Activated CD4-positive, CD25-positive, alpha-beta regulatory T cell treated with anti-CD3 and anti-CD28 coated beads, Interleukin-2, amount 50 U/mL, for 16 hours (primary cell): ENCODE measurements around the gene KRT16.
"Not testable (repeated sequence)": the region's sequence is repeated elsewhere in the genome, so short reads cannot be mapped to it uniquely, and the experiment has no call there.

ENCODE experiments used
- DNase-seq: peaks from one replicate; pipeline ENCODE4 v3.0.0-alpha.2; 2020; ENCODE audit warnings: low read depth, low spot score

Gene KRT16

DNA sequence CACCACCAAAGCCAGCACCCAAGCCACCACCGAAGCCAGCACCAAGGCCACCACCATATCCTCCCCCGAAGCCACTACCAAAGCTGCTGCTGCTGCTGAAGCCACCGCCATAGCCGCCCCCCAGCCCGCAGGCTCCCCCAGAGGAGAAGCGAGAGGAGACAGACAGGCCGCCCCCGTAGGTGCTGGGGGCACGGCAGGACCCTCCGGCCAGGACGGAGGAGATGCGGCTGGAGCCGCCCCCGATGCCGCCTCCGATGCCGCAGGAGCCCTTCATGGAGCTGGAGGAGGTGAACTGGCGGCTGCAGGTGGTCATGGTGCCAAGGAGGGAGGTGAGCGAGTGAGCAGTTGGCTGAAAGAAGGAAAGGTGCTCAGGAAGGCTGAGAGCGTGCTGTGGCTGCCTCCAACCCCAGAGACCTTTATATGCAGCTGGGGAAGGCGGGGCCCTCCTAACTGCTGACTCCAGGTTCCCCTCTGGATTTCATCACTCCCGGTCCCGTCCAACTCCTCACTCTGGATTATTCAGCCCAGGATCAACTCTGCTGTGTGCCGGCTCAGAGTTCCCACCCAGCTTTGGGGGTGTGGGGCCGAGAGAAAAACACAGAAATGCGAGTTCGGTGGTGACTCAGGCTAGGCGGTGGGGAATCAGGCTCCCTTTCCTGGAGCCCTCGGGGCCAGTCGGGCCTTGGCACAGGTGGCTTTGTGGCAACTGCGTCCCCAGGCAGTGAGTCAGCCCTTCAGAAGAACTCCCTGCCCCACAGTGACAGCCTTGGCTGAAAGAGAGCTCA is at the start of gene KRT16:
Gene KRT16, minus strand, starts transcription at position 392 of the 785 bp plus-strand sequence. Its CDS starts 79 bp downstream, at position 313.
- DNase-seq: not testable (repeated sequence)

DNA sequence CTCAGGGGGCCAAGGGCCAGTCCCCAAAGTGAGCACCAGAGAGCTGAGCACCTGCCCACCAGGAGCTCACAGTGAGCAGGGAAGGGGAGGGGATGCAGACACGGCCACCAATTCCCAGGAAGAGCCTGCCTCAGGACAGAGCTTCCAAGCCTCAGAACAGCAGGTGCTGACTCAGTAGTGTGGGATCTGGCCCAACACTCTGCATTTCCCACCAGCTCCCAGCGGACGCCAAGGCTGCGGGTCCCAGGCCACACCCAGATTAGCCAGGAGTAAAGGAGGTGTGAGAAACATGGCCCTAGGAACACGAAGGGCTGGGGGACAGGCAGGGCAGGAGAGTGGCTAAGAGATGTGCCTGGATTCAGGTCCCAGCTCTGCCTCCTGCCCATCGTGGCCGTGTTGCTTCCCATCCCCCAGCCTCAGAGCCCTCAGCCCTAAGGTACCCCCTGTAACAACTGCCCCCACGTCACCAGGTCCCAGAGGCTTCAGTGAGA is 47.7 kb upstream of the KRT16 start:
- no peak for DNase-seq

DNA sequence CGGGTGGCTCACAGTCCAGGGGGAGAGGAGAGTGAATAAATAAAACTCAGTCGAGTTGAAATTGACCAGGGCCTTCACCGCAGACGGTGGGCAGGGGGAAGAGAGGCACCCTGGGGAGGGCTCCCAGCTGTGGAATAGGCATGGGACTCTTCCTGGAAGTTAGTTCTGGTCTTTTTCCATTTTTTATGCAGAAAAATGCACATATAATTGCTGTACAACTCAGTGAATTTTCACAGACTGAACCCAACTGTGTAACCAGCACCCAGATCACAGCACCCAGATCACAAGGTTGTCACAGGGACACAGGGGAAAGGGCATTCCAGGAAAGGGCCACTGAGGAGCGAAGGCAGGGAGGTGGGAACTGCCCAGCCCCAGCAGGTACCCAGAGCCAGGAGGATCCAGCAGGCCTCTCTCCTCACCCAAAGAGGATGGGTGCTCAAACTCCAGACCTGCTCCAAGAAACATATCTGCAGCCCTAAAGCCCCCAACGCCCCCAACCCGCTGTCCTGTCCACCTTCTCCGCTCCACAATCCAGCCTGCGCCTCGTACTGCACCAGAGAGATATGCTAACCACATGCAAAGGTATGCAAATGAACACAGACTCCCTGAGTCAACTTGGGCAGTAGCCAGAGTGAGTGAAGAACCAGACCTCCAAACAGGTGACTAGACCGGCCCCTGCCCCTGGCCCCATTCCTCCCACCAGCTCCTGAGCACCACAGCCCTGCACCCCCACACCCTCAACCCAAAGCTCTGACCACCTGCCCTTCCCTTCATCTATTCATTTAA is 47.1 kb upstream of the KRT16 start:
- no peak for DNase-seq

DNA sequence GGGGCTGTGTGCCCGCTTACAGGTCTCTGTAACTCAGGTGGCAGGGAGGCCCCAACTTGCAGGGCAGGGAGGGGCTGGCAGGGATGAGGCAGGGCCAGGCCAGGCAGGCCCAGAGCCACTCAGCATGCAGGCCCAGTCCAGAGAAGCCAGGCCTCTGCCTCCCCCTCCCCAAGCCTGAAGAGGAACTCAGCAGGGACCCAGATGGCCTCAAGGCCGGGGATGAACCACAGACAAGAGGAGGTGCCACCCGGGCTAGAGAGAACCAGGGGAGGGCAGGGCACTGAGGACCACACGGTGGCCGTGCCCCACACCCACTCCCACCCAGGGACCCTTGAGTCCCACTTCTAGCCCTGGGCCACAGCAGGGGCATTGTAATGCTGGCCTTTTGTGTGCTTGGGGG is 46.3 kb upstream of the KRT16 start:
- DNase-seq: no peak

DNA sequence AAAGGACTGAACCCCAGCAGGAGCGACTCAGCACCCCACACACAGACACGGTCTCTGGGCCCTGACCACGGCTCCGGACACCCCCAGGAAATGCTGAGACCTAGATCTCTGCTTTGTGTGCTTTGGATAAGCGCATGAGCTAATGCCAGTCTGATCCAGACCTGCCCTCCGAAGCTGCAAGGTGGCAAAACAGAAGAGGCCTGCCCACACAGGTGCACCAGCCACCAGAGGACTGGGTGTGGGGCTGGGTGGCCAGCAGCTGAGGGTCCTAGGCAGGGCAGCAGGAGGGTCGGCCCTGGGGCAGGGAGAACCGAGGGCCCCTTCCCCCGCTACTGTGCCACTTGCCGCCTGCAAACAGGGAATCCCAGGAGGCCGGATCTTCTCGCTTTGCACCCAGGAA is 45.4 kb upstream of the KRT16 start:
- no peak for DNase-seq

DNA sequence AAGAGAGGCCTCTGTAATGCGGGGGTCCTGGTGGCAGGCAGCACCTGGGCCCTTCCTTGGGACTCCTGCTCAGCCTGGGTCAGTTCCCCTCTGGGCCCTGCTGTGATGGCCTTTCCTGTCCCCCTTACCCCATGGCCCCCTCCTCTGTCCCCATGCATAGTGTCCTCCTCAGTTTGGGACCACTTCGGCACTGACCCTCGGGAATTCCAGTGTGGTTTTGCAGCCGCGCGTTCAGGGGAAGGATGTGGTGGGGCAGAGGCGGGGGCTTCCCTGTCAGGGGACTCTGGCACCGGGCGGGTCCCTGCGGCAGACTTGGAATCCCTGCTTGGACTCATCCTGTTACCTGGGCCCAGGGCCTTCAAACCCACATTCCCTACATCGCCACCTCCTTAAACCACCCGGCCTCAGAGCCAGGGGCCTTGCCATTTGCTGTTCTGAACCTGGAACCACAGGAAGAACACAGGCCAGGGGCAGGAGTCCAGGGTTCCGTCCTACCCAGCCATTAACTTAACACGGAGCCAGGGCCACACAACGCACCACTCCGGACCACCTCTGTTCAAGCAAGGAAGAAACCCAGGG is 44.7 kb upstream of the KRT16 start:
- no peak for DNase-seq

DNA sequence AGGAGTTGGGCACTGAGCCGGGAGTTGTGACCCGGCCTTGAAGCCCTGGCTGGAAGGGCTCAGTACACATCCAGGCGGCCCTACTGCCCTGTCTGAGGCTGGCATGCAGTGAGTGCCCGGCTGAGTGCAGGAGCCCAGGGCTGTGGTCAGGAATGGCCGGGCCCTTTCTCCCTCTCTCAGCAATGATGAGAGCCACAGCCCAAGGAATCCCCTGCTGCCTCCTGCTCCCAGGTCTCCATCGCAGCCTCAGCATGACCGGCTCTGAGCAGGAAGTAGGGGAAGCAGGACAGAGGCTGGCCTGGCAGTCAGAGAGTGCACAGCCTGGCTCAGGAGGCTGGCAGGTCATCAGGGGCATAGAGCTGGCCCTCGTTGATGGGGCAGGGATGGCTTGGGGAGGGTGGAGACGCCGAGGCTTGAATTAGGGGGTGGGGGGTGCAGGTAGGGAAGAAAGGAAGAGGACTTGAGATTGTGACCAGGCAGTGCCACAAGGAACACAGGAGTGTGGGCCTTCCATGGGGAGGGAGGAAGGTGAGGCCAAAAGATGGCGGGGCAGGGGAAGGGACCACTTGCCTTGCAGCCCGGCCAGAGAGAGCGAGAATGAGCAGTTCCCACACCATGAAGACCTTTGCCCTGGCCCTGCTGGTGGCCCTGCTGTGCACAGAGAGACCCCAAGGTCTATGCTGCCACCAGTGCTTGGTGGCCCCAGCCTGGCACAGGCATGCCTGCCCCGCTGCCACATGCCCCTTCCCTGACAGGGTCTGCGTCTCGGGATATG is 43.9 kb upstream of the KRT16 start:
- DNase-seq: no peak

DNA sequence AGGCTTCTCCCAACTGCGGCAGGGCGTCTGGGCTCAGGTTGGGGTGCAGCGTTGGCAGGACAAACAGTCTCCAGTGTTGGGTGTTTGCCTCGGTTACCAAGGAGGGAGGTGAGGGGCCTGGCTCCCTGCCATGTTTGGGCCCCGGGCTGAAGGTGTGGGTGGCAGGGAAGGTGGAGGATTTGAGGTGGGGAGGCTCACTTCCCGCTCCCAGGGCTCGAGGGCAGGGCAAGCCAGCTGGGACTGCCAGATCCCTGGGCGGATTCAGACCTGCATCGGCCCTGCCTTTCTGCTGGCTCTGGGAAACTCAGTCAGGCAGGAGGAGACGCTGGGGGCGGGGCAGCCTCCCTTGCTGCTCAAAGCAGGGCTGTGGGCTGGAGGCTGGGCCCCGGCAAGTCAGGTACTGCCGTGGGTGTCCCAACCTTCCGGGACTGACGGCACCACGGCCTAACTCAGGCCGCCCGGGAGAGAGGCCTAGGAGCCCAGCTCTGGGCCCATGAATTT is 43.1 kb upstream of the KRT16 start:
- DNase-seq: no peak

DNA sequence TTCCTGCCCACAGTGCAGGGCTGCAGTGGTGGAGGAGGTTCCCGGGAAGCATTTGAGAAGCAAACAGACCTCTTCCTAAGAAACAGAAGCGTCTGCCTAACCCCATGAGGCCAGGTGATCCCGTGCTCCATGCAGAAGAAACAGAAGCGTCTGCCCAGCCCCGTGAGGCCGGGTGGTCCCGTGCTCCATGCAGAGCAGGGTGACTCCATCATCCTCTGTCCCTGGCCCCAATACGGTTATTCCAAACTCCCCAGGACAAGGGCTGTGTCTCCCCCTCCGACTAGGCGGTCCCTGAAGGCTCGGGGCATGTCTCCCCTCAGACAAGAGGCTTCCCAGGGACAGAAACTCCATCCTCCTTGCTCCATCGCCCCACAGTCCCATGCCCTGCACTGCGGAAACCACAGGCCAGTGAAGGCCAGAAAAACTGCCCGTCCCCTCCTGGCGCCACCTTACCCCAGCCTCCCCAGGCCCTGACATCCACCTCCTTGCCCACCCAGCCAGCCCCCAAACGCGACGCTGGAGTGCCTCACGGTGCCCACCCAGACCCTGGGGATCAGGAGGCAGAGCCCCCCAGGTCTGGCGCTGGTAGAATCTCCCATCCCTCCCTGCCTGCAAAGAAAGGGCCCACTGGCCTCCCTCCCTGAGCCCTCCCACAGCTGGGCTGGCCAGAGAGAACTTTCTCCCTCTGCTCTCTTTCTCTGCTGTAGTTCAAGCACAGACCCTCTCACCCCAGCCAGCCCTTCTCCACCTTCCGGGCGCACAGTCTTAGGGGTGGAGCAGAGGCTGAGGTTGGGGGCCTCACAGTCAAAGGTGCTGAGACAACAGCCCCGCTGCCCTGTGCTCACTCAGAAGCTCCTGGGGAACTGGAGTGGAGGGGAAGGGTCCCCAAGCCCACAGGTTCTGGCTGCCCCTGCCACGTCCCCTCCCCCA is 42.4 kb upstream of the KRT16 start:
- DNase-seq: no peak

DNA sequence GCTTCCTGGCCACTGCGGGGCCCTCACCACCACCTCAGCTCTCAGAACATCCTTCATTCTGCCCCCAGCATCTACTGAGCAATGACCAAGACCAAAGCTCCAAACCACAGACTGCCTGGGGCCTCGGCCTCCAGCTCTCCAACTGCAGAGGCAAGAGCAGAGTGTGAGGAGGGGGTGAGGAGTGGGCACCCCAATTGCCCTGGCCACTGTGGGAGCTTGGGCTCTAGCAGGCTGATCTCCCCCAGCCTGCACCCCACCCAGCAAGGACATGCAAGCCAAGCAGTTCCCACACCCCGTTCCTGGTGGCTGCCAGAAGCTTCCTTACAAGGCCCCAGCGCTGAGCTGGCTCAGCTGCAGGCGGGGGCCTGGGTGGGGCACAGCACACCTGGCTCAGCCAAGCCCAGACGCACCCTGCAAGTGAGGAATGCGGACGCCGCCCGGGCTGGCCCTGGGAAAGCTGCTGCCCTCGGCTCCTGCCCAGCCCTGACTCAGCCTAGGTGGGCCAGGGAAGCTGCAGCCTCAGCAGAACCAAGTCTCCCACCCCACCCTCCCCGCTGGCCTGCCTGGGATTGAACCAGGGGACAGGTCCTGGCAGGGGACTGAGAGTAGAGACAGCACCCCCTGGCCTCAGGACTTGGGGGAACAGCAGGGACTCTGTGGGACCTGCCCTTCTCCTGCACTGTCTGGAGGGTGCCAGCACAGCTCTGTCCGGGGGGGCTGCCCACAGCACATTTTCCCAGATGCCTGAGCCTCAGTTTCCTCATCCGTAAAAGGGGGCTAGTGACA is 41.5 kb upstream of the KRT16 start:
- no peak for DNase-seq

DNA sequence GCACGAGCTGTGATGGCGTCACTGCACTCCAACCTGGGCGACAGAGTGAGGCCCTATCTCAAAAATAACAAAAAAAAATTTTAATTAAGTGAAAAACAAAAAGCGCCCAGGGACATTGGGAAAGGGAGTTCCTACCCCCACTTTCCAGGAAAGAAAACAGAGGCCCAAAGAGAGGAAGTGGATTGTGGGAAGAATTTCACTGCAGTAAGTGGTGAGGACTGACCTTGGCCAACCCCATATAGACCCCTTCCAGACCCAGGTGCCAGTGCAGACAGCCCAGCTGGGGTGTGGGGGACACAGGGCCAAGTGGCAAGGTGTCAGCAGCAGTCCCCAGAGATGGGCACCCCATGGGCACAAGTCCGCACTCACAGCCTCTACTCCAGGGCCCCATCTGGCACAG is 40.9 kb upstream of the KRT16 start:
- DNase-seq: no peak

DNA sequence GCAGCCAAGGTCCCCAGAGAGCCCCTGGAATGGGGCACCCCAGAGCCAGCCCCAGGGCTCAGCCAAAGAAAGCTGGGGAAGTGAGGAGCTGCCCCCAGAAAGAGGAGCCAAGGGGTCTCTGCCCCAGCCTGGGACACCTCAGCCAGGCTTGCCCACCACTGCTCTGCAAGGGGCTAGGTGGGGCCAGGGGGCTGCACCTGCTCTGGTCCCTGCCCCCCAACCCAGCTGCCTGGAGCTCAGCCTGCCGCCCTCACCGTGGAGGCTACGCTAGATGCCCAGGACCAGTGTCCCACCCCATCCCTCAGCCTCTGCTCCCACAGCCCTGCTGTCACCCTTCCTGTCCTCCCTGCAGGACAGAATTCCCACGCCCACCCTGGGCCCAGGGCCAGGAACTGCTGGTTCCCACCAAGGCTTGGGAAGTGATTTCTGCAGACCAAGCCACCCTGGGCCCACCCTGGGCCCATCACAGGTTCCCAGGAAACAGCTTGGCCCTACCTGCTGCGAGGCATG is 39.9 kb upstream of the KRT16 start:
- DNase-seq: no peak

DNA sequence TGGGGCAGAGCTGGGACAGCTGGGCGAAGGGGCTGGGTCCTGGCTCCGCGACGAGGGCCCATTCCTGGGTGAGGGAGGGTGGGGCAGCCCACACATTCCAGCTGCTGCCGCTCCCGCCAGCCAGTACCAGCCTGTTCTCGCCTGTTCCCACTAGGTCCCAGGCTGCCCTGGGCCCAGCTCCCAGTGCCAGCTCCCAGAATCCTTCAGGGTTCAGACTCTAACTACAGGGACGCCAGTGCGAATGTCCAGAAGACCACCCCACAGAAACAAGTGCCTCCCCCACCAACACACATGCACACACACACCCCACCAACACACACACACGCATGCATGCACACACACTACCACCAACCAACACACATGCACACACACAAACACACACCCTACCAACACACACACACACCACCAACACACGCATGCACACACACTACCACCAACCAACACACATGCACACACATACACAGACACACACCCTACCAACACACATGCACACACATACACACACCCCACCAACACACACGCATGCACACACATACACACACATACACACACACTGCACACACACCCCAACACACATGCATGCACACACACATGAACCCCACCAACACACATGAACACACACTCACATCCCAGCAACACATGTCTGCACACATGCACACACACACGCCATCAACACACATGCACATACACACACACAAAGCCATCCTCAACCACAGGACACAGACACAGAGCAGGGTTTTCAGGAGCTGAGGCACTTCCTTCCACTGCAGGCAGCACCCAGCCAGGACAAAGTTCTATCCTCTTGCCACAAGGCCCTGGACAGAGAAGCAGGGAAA is 39.3 kb upstream of the KRT16 start:
- no peak for DNase-seq

DNA sequence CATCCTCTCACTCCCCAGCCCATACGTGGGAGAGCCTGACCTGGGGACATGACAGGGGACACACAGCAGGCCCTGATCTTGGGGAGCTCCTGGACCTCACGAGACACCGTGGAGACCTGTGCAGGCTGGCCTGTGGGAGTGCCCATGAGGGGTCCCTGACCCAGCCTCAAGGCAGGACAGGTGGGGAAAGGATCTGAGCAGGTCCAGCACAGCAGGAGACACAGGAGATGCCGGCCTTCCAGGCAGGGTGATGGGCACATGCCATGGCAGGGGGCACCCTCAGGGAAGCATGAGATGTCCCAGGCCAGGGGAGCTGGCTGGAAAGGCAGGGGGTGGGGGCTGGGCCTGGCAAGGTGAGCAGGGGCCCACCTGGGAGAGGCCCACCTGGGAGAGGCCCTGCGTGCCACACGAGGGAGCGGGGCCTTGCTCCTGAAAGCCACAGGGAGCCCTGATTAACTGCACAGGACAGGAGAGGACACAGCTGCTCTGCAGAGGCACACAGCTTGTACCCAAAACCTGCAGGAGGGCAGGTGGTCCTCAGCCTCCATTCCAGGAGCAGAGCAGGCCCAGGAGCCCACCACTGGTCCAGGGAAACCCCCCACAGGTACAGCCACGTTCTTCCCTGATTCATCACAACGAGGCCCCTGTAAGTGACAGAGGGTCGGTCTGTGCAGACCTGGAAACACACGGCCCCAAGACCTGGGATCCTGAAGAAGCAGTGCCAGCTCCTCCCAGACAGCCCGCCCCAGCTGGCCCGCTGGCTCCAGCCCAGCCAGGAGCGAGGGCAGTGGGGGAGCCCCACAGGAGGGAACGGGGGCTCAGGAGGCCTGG is 38.4 kb upstream of the KRT16 start:
- no peak for DNase-seq

DNA sequence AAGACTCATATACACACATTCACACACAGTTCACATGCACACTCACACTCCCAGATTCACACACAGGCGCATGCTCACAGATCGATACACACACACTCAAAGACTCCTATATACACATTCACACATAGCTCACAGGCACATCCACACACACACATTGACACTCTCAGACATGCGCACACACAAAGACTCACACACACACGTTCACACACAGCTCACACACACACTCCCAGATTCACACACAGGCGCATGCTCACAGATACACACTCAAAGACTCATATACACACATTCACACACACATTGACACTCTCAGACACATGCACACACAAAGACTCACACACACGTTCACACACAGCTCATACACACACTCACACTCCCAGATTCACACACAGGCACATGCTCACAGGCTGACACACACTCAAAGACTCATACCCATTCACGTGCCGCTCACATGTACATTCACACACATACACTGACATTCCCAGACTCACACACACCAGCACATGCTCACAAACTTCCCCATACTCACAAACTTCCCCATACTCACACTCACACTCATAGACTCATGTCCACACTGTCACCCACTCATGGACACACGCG is 37.5 kb upstream of the KRT16 start:
- DNase-seq: no peak

DNA sequence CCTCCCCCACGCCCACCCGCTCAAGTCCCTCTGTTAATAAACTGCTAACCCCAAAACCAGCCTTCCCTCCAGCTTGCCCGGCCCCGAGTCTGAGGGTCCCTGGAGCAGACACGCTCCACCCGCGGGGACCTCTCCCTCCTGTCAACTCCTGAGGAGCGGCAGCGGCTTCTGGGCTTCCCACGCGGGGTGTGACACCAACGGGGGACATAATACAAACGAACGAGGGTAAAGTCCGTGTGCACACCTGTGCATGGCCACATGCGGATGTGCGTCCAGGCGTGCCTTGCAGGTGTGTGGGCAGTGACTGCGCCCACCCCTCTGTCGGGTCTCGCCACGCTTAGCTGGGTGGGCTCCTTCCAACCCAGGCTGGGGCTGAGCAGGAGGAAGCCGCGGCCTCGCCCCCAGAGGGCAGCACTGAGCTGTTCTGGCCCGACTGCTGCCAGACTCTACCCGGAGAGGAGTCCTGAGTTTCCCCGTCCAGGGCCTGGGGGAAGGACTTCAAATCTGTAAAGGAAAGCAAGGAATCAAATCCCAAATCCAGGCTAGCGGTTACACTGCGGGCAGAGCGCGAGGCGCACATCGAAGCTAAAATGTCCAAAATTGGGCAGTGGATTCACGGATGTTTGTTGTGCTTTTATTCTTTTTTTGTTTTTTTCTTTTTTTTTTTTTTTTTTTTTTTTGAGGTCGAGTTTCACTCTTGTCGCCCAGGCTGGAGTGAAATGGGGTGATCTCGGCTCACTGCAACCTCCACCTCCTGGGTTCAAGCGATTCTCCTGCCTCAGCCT is 36.0 kb upstream of the KRT16 start:
- DNase-seq: peak; percentile 56
